Panc1 (cell line): ENCODE results near the gene ENOX1. TPM values are rescaled to one million over a fixed set of nuclear protein-coding genes. Genes with fewer than 3 reads are reported as not detected.

ENCODE experiments used
- ATAC-seq: fragments of 200-7000 bp; cut with Tn5 transposase; 2 replicates; pipeline ENCODE4 v1.9.1; 2020; ENCODE audit warnings: mild to moderate bottlenecking, moderate library complexity
- BruUV-seq: library from RNA; stranded (reverse); fragments of 400-500 nt; replicated peaks from 2 replicates; lab custom pipeline; 2021; lab: Mats Ljungman, UMichigan
- CTCF ChIA-PET: fragments of 300-600 bp; sonication (Branson Sonifier 250); formaldehyde crosslinking; loops from one replicate; lab custom pipeline; 2022; ENCODE audit warnings: antibody characterized with exemption; lab: Charles Lee
- POLR2A ChIA-PET: fragments of 300-600 bp; sonication (Branson Sonifier 250); formaldehyde crosslinking; loops from one replicate; lab custom pipeline; 2022; ENCODE audit warnings: antibody characterized with exemption; lab: Charles Lee
- DNase-seq: peaks from one replicate; pipeline ENCODE4 v3.0.0-alpha.2; 2010; ENCODE audit warnings: low read depth, low spot score
- H3K27ac ChIP-seq: 2 replicates; pipeline ENCODE4 v1.5.1; 2011; ENCODE audit warnings: mild to moderate bottlenecking, low read length, inconsistent platforms
- H3K27me3 ChIP-seq: fragments of 200-500 bp; sonication (Bioruptor generic); 2 replicates; pipeline ENCODE4 v1.6.0; 2014; ENCODE audit warnings: low read length, inconsistent platforms; ENCODE audit not compliant: control insufficient read depth, insufficient read depth
- H3K36me3 ChIP-seq: fragments of 200-500 bp; sonication (Bioruptor generic); 2 replicates; pipeline ENCODE4 v1.5.1; 2014; ENCODE audit warnings: inconsistent platforms, mild to moderate bottlenecking, low read length, moderate library complexity; ENCODE audit not compliant: control insufficient read depth, insufficient read depth
- H3K4me1 ChIP-seq: 2 replicates; pipeline ENCODE4 v1.5.1; 2011; ENCODE audit warnings: inconsistent platforms, mild to moderate bottlenecking, low read length, moderate library complexity; ENCODE audit not compliant: control insufficient read depth, insufficient read depth
- H3K4me3 ChIP-seq, 2 experiments: 2 replicates each; pipeline ENCODE4 v1.5.1; 2011 to 2012; ENCODE audit warnings: low read depth in 2 of 2, low read length in 2 of 2, mild to moderate bottlenecking in 2 of 2, inconsistent platforms in 1 of 2, moderate library complexity in 1 of 2
- H3K9me3 ChIP-seq: fragments of 200-500 bp; sonication (Bioruptor generic); 2 replicates; pipeline ENCODE4 v1.5.1; 2014; ENCODE audit warnings: low read depth, mild to moderate bottlenecking, inconsistent platforms, low read length, moderate library complexity; ENCODE audit not compliant: control insufficient read depth, insufficient read depth
- POLR2AphosphoS5 ChIP-seq: IDR thresholded peaks from 2 replicates; pipeline ENCODE4 v1.6.1; 2012; ENCODE audit warnings: mild to moderate bottlenecking, low read depth, low read length, moderate library complexity
- SIN3A ChIP-seq: IDR thresholded peaks from 2 replicates; pipeline ENCODE4 v1.6.1; 2012; ENCODE audit warnings: low read depth, mild to moderate bottlenecking, low read length, moderate library complexity, borderline replicate concordance; ENCODE audit not compliant: insufficient read depth
- TCF7L2 ChIP-seq: IDR thresholded peaks from 2 replicates; pipeline ENCODE4 v1.6.1; 2011; ENCODE audit warnings: mild to moderate bottlenecking, low read depth, low read length, inconsistent platforms
- in situ Hi-C: cut with HindIII; loops from 2 replicates; pipeline ENCODE4 v1.10.0; 2016; ENCODE audit warnings: low sequenced_read_pairs, low pct_unique_long_range_greater_than_20kb
- intact Hi-C: fragments of 100-400 bp; cut with micrococcal nuclease; formaldehyde crosslinking; loops from one replicate; pipeline ENCODE4 v1.10.0; 2022; ENCODE audit not compliant: unreplicated experiment
- total RNA-seq: library from RNA; stranded (reverse); gene quantifications from one replicate; pipeline ENCODE4 v1.2.1, GENCODE V29; 2021; ENCODE audit not compliant: unreplicated experiment
- TF ChIP-seq, protein P1 (sequence below): fragments of 450-650 bp; IDR thresholded peaks from 2 replicates; pipeline ENCODE4 v1.5.1; 2017; ENCODE audit warnings: mild to moderate bottlenecking
- TF ChIP-seq, protein P2 (sequence below), 2 experiments: IDR thresholded peaks; 2 replicates each; pipeline ENCODE4 v1.6.1; 2011 to 2012; ENCODE audit warnings: low read depth in 2 of 2, control low read depth in 1 of 2, low read length in 1 of 2, mild to moderate bottlenecking in 1 of 2, moderate library complexity in 1 of 2; ENCODE audit not compliant: insufficient read depth in 1 of 2

Gene ENOX1
- total RNA-seq, 1 experiment from 2014 or later: 0.23 TPM

DNA sequence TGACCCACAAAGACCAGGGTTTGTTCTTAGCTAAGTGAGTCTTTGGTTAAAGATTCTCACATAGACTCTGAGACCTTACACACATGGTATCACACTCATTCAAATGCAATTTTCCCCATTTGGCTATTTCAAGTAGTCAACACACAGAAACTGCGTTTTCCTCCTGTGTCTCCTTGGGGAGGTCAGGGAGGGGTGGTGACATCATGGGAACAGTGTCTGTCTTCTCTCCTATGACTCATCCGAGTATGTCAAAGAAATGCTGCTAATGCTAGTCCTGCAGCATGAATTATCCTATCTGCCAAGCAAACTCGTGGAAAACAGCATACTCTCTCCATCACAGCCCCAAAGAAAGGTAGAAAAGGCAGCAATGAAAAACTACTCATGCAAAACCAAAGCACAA is 100.2 kb downstream of the ENOX1 start:
- in situ Hi-C loops: no loop called here
- no peaks in the 10 kb centered on the region for H3K9me3 ChIP-seq
- intact Hi-C loops: no loop called here
- ChIA-PET POLR2A (no interaction called here), CTCF (no interaction called here)
- TF ChIP-seq SIN3A: no peak
- TF ChIP-seq, protein P1, sequence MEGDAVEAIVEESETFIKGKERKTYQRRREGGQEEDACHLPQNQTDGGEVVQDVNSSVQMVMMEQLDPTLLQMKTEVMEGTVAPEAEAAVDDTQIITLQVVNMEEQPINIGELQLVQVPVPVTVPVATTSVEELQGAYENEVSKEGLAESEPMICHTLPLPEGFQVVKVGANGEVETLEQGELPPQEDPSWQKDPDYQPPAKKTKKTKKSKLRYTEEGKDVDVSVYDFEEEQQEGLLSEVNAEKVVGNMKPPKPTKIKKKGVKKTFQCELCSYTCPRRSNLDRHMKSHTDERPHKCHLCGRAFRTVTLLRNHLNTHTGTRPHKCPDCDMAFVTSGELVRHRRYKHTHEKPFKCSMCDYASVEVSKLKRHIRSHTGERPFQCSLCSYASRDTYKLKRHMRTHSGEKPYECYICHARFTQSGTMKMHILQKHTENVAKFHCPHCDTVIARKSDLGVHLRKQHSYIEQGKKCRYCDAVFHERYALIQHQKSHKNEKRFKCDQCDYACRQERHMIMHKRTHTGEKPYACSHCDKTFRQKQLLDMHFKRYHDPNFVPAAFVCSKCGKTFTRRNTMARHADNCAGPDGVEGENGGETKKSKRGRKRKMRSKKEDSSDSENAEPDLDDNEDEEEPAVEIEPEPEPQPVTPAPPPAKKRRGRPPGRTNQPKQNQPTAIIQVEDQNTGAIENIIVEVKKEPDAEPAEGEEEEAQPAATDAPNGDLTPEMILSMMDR: no peak
- no peak for TF ChIP-seq POLR2AphosphoS5
- no peak for TF ChIP-seq TCF7L2
- TF ChIP-seq, protein P2, sequence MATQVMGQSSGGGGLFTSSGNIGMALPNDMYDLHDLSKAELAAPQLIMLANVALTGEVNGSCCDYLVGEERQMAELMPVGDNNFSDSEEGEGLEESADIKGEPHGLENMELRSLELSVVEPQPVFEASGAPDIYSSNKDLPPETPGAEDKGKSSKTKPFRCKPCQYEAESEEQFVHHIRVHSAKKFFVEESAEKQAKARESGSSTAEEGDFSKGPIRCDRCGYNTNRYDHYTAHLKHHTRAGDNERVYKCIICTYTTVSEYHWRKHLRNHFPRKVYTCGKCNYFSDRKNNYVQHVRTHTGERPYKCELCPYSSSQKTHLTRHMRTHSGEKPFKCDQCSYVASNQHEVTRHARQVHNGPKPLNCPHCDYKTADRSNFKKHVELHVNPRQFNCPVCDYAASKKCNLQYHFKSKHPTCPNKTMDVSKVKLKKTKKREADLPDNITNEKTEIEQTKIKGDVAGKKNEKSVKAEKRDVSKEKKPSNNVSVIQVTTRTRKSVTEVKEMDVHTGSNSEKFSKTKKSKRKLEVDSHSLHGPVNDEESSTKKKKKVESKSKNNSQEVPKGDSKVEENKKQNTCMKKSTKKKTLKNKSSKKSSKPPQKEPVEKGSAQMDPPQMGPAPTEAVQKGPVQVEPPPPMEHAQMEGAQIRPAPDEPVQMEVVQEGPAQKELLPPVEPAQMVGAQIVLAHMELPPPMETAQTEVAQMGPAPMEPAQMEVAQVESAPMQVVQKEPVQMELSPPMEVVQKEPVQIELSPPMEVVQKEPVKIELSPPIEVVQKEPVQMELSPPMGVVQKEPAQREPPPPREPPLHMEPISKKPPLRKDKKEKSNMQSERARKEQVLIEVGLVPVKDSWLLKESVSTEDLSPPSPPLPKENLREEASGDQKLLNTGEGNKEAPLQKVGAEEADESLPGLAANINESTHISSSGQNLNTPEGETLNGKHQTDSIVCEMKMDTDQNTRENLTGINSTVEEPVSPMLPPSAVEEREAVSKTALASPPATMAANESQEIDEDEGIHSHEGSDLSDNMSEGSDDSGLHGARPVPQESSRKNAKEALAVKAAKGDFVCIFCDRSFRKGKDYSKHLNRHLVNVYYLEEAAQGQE (IDR thresholded peaks at IDR 0.05; ENCODE audit: insufficient read depth in 1 of 2, low read depth in 2 of 2, low read length in 1 of 2): no peak
- ATAC-seq (no peak), DNase-seq (no peak)
- no TSS peak for BruUV-seq
- no peaks in the 10 kb centered on the region for H3K27me3 ChIP-seq
- H3K36me3 ChIP-seq: no peaks in the 10 kb centered on the region
- H3K4me3 ChIP-seq: no peak overlapping the region
- H3K4me1 ChIP-seq: no peaks in the 10 kb centered on the region
- H3K27ac ChIP-seq: no peak overlapping the region

DNA sequence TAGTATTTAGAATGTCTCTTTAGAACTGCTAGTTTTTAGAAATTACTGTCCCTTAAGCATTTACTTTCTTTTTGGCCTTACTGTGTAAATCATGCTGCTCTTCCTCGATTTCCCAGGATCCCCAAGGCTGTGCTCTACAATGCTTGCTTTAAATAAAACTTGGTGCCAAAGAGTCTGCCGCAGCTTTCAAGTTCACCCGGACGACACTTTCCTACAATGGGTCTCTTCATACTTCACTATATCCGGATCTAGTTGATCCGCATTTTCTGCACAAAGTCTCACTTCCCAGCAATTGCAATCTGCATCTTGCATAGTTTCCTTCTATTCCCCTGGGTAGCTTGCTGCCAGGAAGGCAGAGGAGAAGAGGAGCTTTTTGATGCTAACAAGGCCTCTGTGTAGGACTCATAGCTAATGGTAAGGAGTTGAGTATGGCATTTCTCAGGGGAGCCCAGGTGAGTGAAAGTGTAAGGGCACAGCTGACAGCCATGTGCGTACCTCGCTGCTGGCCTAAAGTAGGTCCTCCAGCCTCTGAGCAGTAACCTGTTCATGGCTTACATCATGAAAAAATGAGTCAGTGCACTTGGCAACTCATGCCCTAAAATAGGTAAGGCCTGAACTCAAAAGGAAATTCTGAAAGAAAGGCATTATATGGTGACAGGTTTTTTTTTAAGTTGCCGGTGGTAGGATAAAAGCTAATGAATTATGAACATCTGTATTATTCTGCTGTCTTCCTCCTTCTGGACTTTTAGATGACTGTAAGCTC is 101.6 kb downstream of the ENOX1 start:
- H3K36me3 ChIP-seq: no peaks in the 10 kb centered on the region
- no peak for DNase-seq
- H3K27me3 ChIP-seq: no peaks in the 10 kb centered on the region
- BruUV-seq: no TSS peak
- ChIA-PET CTCF (no interaction called here), POLR2A (no interaction called here)
- H3K4me1 ChIP-seq: no peaks in the 10 kb centered on the region
- no peak for ATAC-seq
- no peaks in the 10 kb centered on the region for H3K9me3 ChIP-seq
- intact Hi-C loops: no loop called here
- no peak overlapping the region for H3K4me3 ChIP-seq
- in situ Hi-C loops: no loop called here
- H3K27ac ChIP-seq: no peak overlapping the region
- no peak for TF ChIP-seq SIN3A
- no peak for TF ChIP-seq TCF7L2
- TF ChIP-seq, protein P1: no peak
- TF ChIP-seq POLR2AphosphoS5: no peak
- TF ChIP-seq, protein P2 (IDR thresholded peaks at IDR 0.05; ENCODE audit: insufficient read depth in 1 of 2, low read depth in 2 of 2, low read length in 1 of 2): no peak
